ENCODE results near the gene STXBP6. TPM values are rescaled to one million over a fixed set of nuclear protein-coding genes. Genes with fewer than 3 reads are reported as not detected.

STXBP6 gene
- total RNA-seq, 1 experiment from 2014 or later = 12.3 TPM

- H3K27ac ChIP-seq = no peak overlapping the region
- H3K79me2 ChIP-seq (ENCODE audit: low read depth) = no peaks in the 10 kb centered on the region
- H3K9me2 ChIP-seq (ENCODE audit: insufficient read depth) = no peaks in the 10 kb centered on the region
- no peaks in the 10 kb centered on the region for H3K9me3 ChIP-seq (ENCODE audit: insufficient read depth, low read depth)
- H3K27me3 ChIP-seq (ENCODE audit: insufficient read depth, low read depth) = no peaks in the 10 kb centered on the region
- H3K4me2 ChIP-seq = no peak overlapping the region
- H3K4me3 ChIP-seq = no peak overlapping the region
- no peak for TF ChIP-seq CTCF (conservative IDR thresholded peaks at IDR 0.05)
- no peak for TF ChIP-seq EZH2 (IDR thresholded peaks at IDR 0.05; ENCODE audit: low read depth)
- intact Hi-C loops (cut with micrococcal nuclease; ENCODE audit: unreplicated experiment) = loop anchor here (10.0 kb wide), 1 partner anchor 433 kb away; no protein-coding TSS in a partner anchor
- H4K20me1 ChIP-seq (ENCODE audit: insufficient read depth) = no peaks in the 10 kb centered on the region
- no peak overlapping the region for H2AFZ ChIP-seq
- H3K36me3 ChIP-seq (ENCODE audit: low read depth) = no peaks in the 10 kb centered on the region
- no TSS peak for BruUV-seq (replicated peaks)
- CTCF ChIA-PET = no interaction called here
- no peak for DNase-seq
- H3K4me1 ChIP-seq (replicated peaks; ENCODE audit: insufficient read depth) = no peaks in the 10 kb centered on the region
- POLR2A ChIA-PET (ENCODE audit: unreplicated experiment) = no interaction called here
- no peaks in the 10 kb centered on the region for H3F3A ChIP-seq (ENCODE audit: insufficient read depth, low read depth)
These were observed 247.7 kb downstream of the STXBP6 start for GRCh38 chr14:24802236-24802635.

GRCh38 chr14:24801024-24801423 is 248.9 kb downstream of the STXBP6 start:
- Histone ChIP-seq H3F3A (ENCODE audit: insufficient read depth, low read depth) (no peaks in the 10 kb centered on the region), H3K36me3 (ENCODE audit: low read depth) (no peaks in the 10 kb centered on the region), H4K20me1 (ENCODE audit: insufficient read depth) (no peaks in the 10 kb centered on the region), H3K79me2 (ENCODE audit: low read depth) (no peaks in the 10 kb centered on the region), H3K4me3 (no peak overlapping the region), H3K9me3 (ENCODE audit: insufficient read depth, low read depth) (no peaks in the 10 kb centered on the region), H3K4me2 (no peak overlapping the region), H3K27ac (no peak overlapping the region), H3K9me2 (ENCODE audit: insufficient read depth) (no peaks in the 10 kb centered on the region), H2AFZ (no peak overlapping the region), H3K27me3 (ENCODE audit: insufficient read depth, low read depth) (no peaks in the 10 kb centered on the region), H3K4me1 (replicated peaks; ENCODE audit: insufficient read depth) (no peaks in the 10 kb centered on the region)
- no peak for DNase-seq
- intact Hi-C loops (cut with micrococcal nuclease; ENCODE audit: unreplicated experiment) = loop anchor here (10.0 kb wide), 1 partner anchor 434 kb away; no protein-coding TSS in a partner anchor
- no TSS peak for BruUV-seq (replicated peaks)
- TF ChIP-seq EZH2 (IDR thresholded peaks at IDR 0.05; ENCODE audit: low read depth) (no peak), CTCF (conservative IDR thresholded peaks at IDR 0.05) (no peak)
- CTCF ChIA-PET = no interaction called here
- POLR2A ChIA-PET (ENCODE audit: unreplicated experiment) = no interaction called here

GRCh38 chr14:24798911-24799462 is 251.0 kb downstream of the STXBP6 start:
- Histone ChIP-seq H3K36me3 (ENCODE audit: low read depth) (no peaks in the 10 kb centered on the region), H3K4me2 (no peak overlapping the region), H3K27me3 (ENCODE audit: insufficient read depth, low read depth) (no peaks in the 10 kb centered on the region), H2AFZ (no peak overlapping the region), H3K9me3 (ENCODE audit: insufficient read depth, low read depth) (no peaks in the 10 kb centered on the region), H3K4me1 (replicated peaks; ENCODE audit: insufficient read depth) (no peaks in the 10 kb centered on the region), H3K79me2 (ENCODE audit: low read depth) (no peaks in the 10 kb centered on the region), H3K4me3 (no peak overlapping the region), H3K9me2 (ENCODE audit: insufficient read depth) (no peaks in the 10 kb centered on the region), H4K20me1 (ENCODE audit: insufficient read depth) (no peaks in the 10 kb centered on the region), H3K27ac (no peak overlapping the region), H3F3A (ENCODE audit: insufficient read depth, low read depth) (no peaks in the 10 kb centered on the region)
- ChIA-PET POLR2A (ENCODE audit: unreplicated experiment) (no interaction called here), CTCF (no interaction called here)
- no TSS peak for BruUV-seq (replicated peaks)
- no peak for DNase-seq
- intact Hi-C loops (cut with micrococcal nuclease; ENCODE audit: unreplicated experiment) = no loop called here
- no peak for TF ChIP-seq CTCF (conservative IDR thresholded peaks at IDR 0.05)

Measured in PC-9 (cell line).